K562 (cell line): Measurements from ENCODE around the gene S100A4. TPM values are rescaled to one million over a fixed set of nuclear protein-coding genes. Genes with fewer than 3 reads are reported as not detected.

Experiments
- BCOR ChIP-seq: fragments of 450-650 bp; IDR thresholded peaks from 2 replicates; pipeline ENCODE4 v1.6.1; 2016
- BRD4 ChIP-seq: fragments of 200-600 bp; sonication (generic); IDR thresholded peaks from 2 replicates; pipeline ENCODE4 v1.6.1; 2017; ENCODE audit warnings: inconsistent platforms
- CHAMP1 ChIP-seq: fragments of 450-650 bp; IDR thresholded peaks from 2 replicates; pipeline ENCODE4 v1.6.1; 2016; ENCODE audit warnings: mild to moderate bottlenecking
- FOXK1 ChIP-seq: sonication (generic); formaldehyde crosslinking; IDR thresholded peaks from 2 replicates; pipeline ENCODE4 v1.8.0; 2022; ENCODE audit warnings: missing genetic modification reagents, mild to moderate bottlenecking, borderline replicate concordance
- GABPB2 ChIP-seq: fragments of 250-450 bp; sonication (Bioruptor Pico); conservative IDR thresholded peaks from 2 replicates; pipeline ENCODE4 v1.5.1; 2021; ENCODE audit warnings: mild to moderate bottlenecking
- HDGF ChIP-seq: fragments of 450-650 bp; IDR thresholded peaks from 2 replicates; pipeline ENCODE4 v1.6.1; 2016
- HMBOX1 ChIP-seq: sonication (generic); IDR thresholded peaks from 2 replicates; pipeline ENCODE4 v1.6.1; 2016
- HMG20A ChIP-seq: fragments of 450-650 bp; formaldehyde crosslinking; conservative IDR thresholded peaks from 2 replicates; pipeline ENCODE4 v1.4.0; 2020; ENCODE audit warnings: mild to moderate bottlenecking, mixed read lengths
- HNRNPL ChIP-seq: fragments of 200-400 bp; formaldehyde crosslinking; IDR thresholded peaks from 2 replicates; pipeline ENCODE4 v1.6.1; 2017; ENCODE audit warnings: low read depth, mild to moderate bottlenecking, low read length
- HNRNPUL1 ChIP-seq: fragments of 200-400 bp; formaldehyde crosslinking; IDR thresholded peaks from 2 replicates; pipeline ENCODE4 v1.6.1; 2017; ENCODE audit warnings: low read length
- KAT2B ChIP-seq: IDR thresholded peaks from one replicate; pipeline ENCODE4 v1.6.1; 2012; ENCODE audit warnings: low read depth, mild to moderate bottlenecking, control low read depth, inconsistent platforms, low read length, moderate library complexity
- MLLT1 ChIP-seq, 2 experiments: fragments of 450-650 bp; IDR thresholded peaks; 2 replicates each; pipeline ENCODE4 v1.6.1; 2016
- MXI1 ChIP-seq: IDR thresholded peaks from 2 replicates; pipeline ENCODE4 v1.6.1; 2011; ENCODE audit warnings: low read depth, mild to moderate bottlenecking, improper control_type of control experiment, low read length
- TAF7 ChIP-seq: fragments of 450-650 bp; IDR thresholded peaks from 2 replicates; pipeline ENCODE4 v1.6.1; 2016; ENCODE audit warnings: missing genetic modification characterization, missing compliant biosample characterization
- TCF3 ChIP-seq: sonication (generic); formaldehyde crosslinking; IDR thresholded peaks from 2 replicates; pipeline ENCODE4 v1.4.0; 2020; ENCODE audit warnings: mild to moderate bottlenecking, missing genetic modification reagents
- ZBTB5 ChIP-seq: fragments of 450-650 bp; IDR thresholded peaks from 2 replicates; pipeline ENCODE4 v1.6.1; 2017; ENCODE audit warnings: antibody characterized with exemption
- ZNF140 ChIP-seq: fragments of 250-450 bp; sonication (Bioruptor Pico); IDR thresholded peaks from 2 replicates; pipeline ENCODE4 v1.8.0; 2021; ENCODE audit warnings: moderate library complexity, mild to moderate bottlenecking, inconsistent platforms
- ZNF217 ChIP-seq: sonication (generic); formaldehyde crosslinking; IDR thresholded peaks from 2 replicates; pipeline ENCODE4 v1.8.0; 2022; ENCODE audit warnings: mild to moderate bottlenecking, missing genetic modification reagents
- ZNF280A ChIP-seq: fragments of 450-650 bp; IDR thresholded peaks from 2 replicates; pipeline ENCODE4 v1.6.1; 2018; ENCODE audit warnings: mild to moderate bottlenecking, low read depth; ENCODE audit not compliant: partially characterized antibody
- ZNF408 ChIP-seq: fragments of 250-450 bp; sonication (Bioruptor Pico); IDR thresholded peaks from 2 replicates; pipeline ENCODE4 v1.4.0; 2020; ENCODE audit warnings: low read depth, mild to moderate bottlenecking, moderate library complexity
- polyA plus RNA-seq, 8 experiments: library from polyadenylated mRNA; depleted of rRNA in 4 of 8; stranded (reverse) in 5 of 8; unstranded in 3 of 8; fragments of >200 nt; fragmentation: Nextera tagmentation in 2 of 8; fragmentation: Illumina TruSeq in 1 of 8; extraction: Ambion mirVana in 2 of 8; extraction: Trizol in 1 of 8; gene quantifications; 2 replicates each; pipeline versions ENCODE4 v1.2.1 to v1.2.3, GENCODE V29; 2011 to 2014; ENCODE audit warnings: inconsistent platforms in 1 of 8, missing spikeins in 1 of 8
- total RNA-seq, 7 experiments: library from RNA; depleted of rRNA in 6 of 7; stranded (reverse); fragments of >200 nt in 6 of 7; fragmentation: Illumina TruSeq in 2 of 7; extraction: Trizol in 2 of 7; gene quantifications; 2 replicates each; pipeline versions ENCODE4 v1.2.1 to v1.2.3, GENCODE V29; 2011 to 2021; ENCODE audit warnings: low replicate concordance in 1 of 7

Gene S100A4
- total and polyA plus RNA-seq, 9 of the 15 experiments (the other 6 are each of a cell fraction or from before 2014, with no cell fraction given): 3.7 to 20.1 (median 11.2) TPM

- TF ChIP-seq TAF7 (tag): no peak
- TF ChIP-seq KAT2B: no peak
- TF ChIP-seq HDGF: no peak
- no peak for TF ChIP-seq CHAMP1
- TF ChIP-seq GABPB2 (CRISPR knock-in tag): no peak
- no peak for TF ChIP-seq MXI1
- no peak for TF ChIP-seq ZNF140 (CRISPR knock-in tag)
- no peak for TF ChIP-seq ZNF280A
- TF ChIP-seq MLLT1 (IDR thresholded peaks at IDR 0.05): no peak
- TF ChIP-seq HMBOX1: no peak
- TF ChIP-seq BRD4: no peak
- no peak for TF ChIP-seq HMG20A (CRISPR knock-in tag)
- no peak for TF ChIP-seq ZNF217 (CRISPR knock-in tag)
- no peak for TF ChIP-seq ZNF408
- peak; percentile 67 for TF ChIP-seq TCF3 (CRISPR knock-in tag)
- no peak for TF ChIP-seq ZBTB5
- no peak for TF ChIP-seq BCOR
- TF ChIP-seq FOXK1 (CRISPR knock-in tag): no peak
- TF ChIP-seq HNRNPUL1: no peak
- peak; percentile 79 for TF ChIP-seq HNRNPL
These were observed at the start of gene S100A4 (continued) for GRCh38 chr1:153545067-153546055.
